Keratinocyte (primary cell): ENCODE data around the gene WDR49. TPM values are rescaled to one million over a fixed set of nuclear protein-coding genes. Genes with fewer than 3 reads are reported as not detected.

Source experiments
- DNase-seq: peaks from one replicate; pipeline ENCODE4 v3.0.0-alpha.2; 2011; ENCODE audit warnings: low read depth, missing footprints, low spot score
- FAIRE-seq: peaks from 2 replicates; lab custom pipeline; 2011; peaks lifted over from hg19 to GRCh38; lab: Jason Lieb, UNC
- H2AFZ ChIP-seq: 2 replicates; pipeline ENCODE4 v1.6.0; 2012; ENCODE audit warnings: low read length, control low read depth, inconsistent platforms; ENCODE audit not compliant: control insufficient read depth
- H3K27ac ChIP-seq: 2 replicates; pipeline ENCODE4 v1.5.1; 2011; ENCODE audit warnings: low read length; ENCODE audit not compliant: control insufficient read depth, insufficient read depth
- H3K27me3 ChIP-seq: 3 replicates; pipeline ENCODE4 v1.6.0; 2011; ENCODE audit warnings: low read length; ENCODE audit not compliant: control insufficient read depth, insufficient read depth; ENCODE audit errors: extremely low read depth
- H3K36me3 ChIP-seq, 2 experiments: 2 replicates in 1 of 2; 3 replicates in 1 of 2; pipeline ENCODE4 v1.5.1; 2011; ENCODE audit warnings: low read length in 2 of 2, mild to moderate bottlenecking in 1 of 2; ENCODE audit not compliant: control insufficient read depth in 2 of 2, insufficient read depth in 2 of 2; ENCODE audit errors: extremely low read depth in 1 of 2
- H3K4me1 ChIP-seq: 3 replicates; pipeline ENCODE4 v1.5.1; 2011; ENCODE audit warnings: low read length; ENCODE audit not compliant: control insufficient read depth, insufficient read depth; ENCODE audit errors: extremely low read depth
- H3K4me2 ChIP-seq: 3 replicates; pipeline ENCODE4 v1.6.0; 2011; ENCODE audit warnings: low read depth, low read length; ENCODE audit not compliant: control insufficient read depth, insufficient read depth; ENCODE audit errors: extremely low read depth
- H3K4me3 ChIP-seq, 3 experiments: fragments of 200-600 bp in 1 of 3; sonication (generic) in 1 of 3; 2 replicates in 2 of 3; 3 replicates in 1 of 3; pipeline ENCODE4 v1.5.1; 2011 to 2016; ENCODE audit warnings: low read length in 3 of 3, mild to moderate bottlenecking in 3 of 3, control low read depth in 2 of 3, inconsistent platforms in 1 of 3, low read depth in 1 of 3, mixed read lengths in 1 of 3, mixed run types in 1 of 3, moderate library complexity in 1 of 3; ENCODE audit not compliant: control insufficient read depth in 2 of 3, insufficient read depth in 2 of 3; ENCODE audit errors: extremely low read depth in 1 of 3
- H3K79me2 ChIP-seq: 2 replicates; pipeline ENCODE4 v1.6.0; 2012; ENCODE audit warnings: low read length; ENCODE audit not compliant: control insufficient read depth, insufficient read depth
- H3K9ac ChIP-seq: 3 replicates; pipeline ENCODE4 v1.6.0; 2011; ENCODE audit warnings: low read length; ENCODE audit not compliant: control insufficient read depth, insufficient read depth; ENCODE audit errors: extremely low read depth
- H3K9me1 ChIP-seq: 3 replicates; pipeline ENCODE4 v1.6.0; 2011; ENCODE audit warnings: low read length; ENCODE audit not compliant: control insufficient read depth, insufficient read depth; ENCODE audit errors: extremely low read depth
- H3K9me3 ChIP-seq: 2 replicates; pipeline ENCODE4 v1.5.1; 2012; ENCODE audit warnings: low read depth, low read length; ENCODE audit not compliant: control insufficient read depth
- H4K20me1 ChIP-seq: 3 replicates; pipeline ENCODE4 v1.6.0; 2011; ENCODE audit warnings: low read length; ENCODE audit not compliant: control insufficient read depth, insufficient read depth; ENCODE audit errors: extremely low read depth
- CTCF ChIP-seq, 3 experiments: IDR thresholded peaks in 1 of 3; conservative IDR thresholded peaks in 1 of 3; optimal IDR thresholded peaks in 1 of 3; 2 replicates in 2 of 3; 3 replicates in 1 of 3; pipeline versions ENCODE3 to v1.5.1; 2011; ENCODE audit warnings: low read length in 3 of 3, mild to moderate bottlenecking in 3 of 3, moderate library complexity in 2 of 3, control low read depth in 1 of 3, inconsistent platforms in 1 of 3; ENCODE audit not compliant: insufficient read depth in 2 of 3; ENCODE audit errors: extremely low read depth in 1 of 3
- EZH2 ChIP-seq: IDR thresholded peaks from one replicate; pipeline ENCODE4 v1.6.1; 2012; ENCODE audit warnings: inconsistent platforms, mild to moderate bottlenecking, low read length, moderate library complexity
- dilution Hi-C: fragments of 300-500 bp; cut with MboI; formaldehyde crosslinking; loops from one replicate; pipeline ENCODE4 v1.7.0; 2020; ENCODE audit warnings: low sequenced_read_pairs; ENCODE audit not compliant: extremely low pct_ligation_motif_present
- polyA plus RNA-seq, 5 experiments: library from polyadenylated mRNA; depleted of rRNA in 3 of 5; stranded (reverse) in 3 of 5; stranded (forward) in 1 of 5; unstranded in 1 of 5; fragments of >200 nt; gene quantifications; 1 replicate in 1 of 5; 2 replicates in 3 of 5; 3 replicates in 1 of 5; pipeline versions ENCODE4 v1.2.1 to v1.2.3, GENCODE V29; 2011 to 2012; ENCODE audit warnings: missing spikeins in 2 of 5, low read depth in 1 of 5, low replicate concordance in 1 of 5

The WDR49 gene
- polyA plus RNA-seq, 1 donor (not counting 4 experiments of a cell fraction or from before 2014, with no cell fraction given): not detected

- peaks cover 4 to 5% of the 10 kb centered on the region in 2 experiments for H3K36me3 ChIP-seq
- H3K27ac ChIP-seq: no peak overlapping the region
- H3K4me1 ChIP-seq: no peaks in the 10 kb centered on the region
- dilution Hi-C loops: no loop called here
- no peak overlapping the region for H3K4me2 ChIP-seq
- H3K79me2 ChIP-seq: no peaks in the 10 kb centered on the region
- no peak for FAIRE-seq
- H4K20me1 ChIP-seq: no peaks in the 10 kb centered on the region
- no peaks in the 10 kb centered on the region for H3K27me3 ChIP-seq
- no peak overlapping the region for H2AFZ ChIP-seq
- no peaks in the 10 kb centered on the region for H3K9me1 ChIP-seq
- DNase-seq: no peak
- H3K9me3 ChIP-seq: peaks cover 2% of the 10 kb centered on the region
- H3K4me3 ChIP-seq: no peak overlapping the region
- TF ChIP-seq EZH2: no peak
- TF ChIP-seq CTCF (optimal IDR thresholded peaks at IDR 0.05 in 1 of 3, IDR thresholded peaks at IDR 0.05 in 1 of 3, conservative IDR thresholded peaks at IDR 0.05 in 1 of 3; ENCODE audit: extremely low read depth in 1 of 3, insufficient read depth in 2 of 3, low read length in 3 of 3): no peak
- no peak overlapping the region for H3K9ac ChIP-seq
These were observed 19.5 kb upstream of the WDR49 start for GRCh38 chr3:167673221-167673620.

- no peaks in the 10 kb centered on the region for H3K27me3 ChIP-seq
- dilution Hi-C loops: no loop called here
- no peak for TF ChIP-seq CTCF (optimal IDR thresholded peaks at IDR 0.05 in 1 of 3, IDR thresholded peaks at IDR 0.05 in 1 of 3, conservative IDR thresholded peaks at IDR 0.05 in 1 of 3; ENCODE audit: extremely low read depth in 1 of 3, insufficient read depth in 2 of 3, low read length in 3 of 3)
- H3K9me1 ChIP-seq: no peaks in the 10 kb centered on the region
- H3K27ac ChIP-seq: no peak overlapping the region
- H3K9ac ChIP-seq: no peak overlapping the region
- no peaks in the 10 kb centered on the region for H4K20me1 ChIP-seq
- DNase-seq: no peak
- peaks cover 2% of the 10 kb centered on the region for H3K9me3 ChIP-seq
- no peak for FAIRE-seq
- H3K4me3 ChIP-seq: no peak overlapping the region
- no peaks in the 10 kb centered on the region for H3K79me2 ChIP-seq
- H3K36me3 ChIP-seq: peaks cover 4 to 5% of the 10 kb centered on the region in 2 experiments
- H3K4me2 ChIP-seq: no peak overlapping the region
- no peak overlapping the region for H2AFZ ChIP-seq
- no peaks in the 10 kb centered on the region for H3K4me1 ChIP-seq
These were observed 18.2 kb upstream of the WDR49 start for GRCh38 chr3:167671878-167672427.
